ENCODE results near the gene ATG4A.

- TF ChIP-seq CTCF (IDR thresholded peaks at IDR 0.05 in 4 of 5, conservative IDR thresholded peaks at IDR 0.05 in 1 of 5) = no peak
- TF ChIP-seq POLR2A (IDR thresholded peaks at IDR 0.05) = no peak
Observed at GRCh38 chrX:108167211-108167872, 75.8 kb downstream of the ATG4A start.
